GM21526 (cell line): ENCODE data around the gene CSK.
"Not testable (repeated sequence)": the region's sequence is repeated elsewhere in the genome, so short reads cannot be mapped to it uniquely, and the experiment has no call there.

ENCODE experiments used
- ATAC-seq: cut with Tn5 transposase; IDR thresholded peaks from one replicate; pipeline ENCODE4 v1.9.1; 2021; ENCODE audit warnings: moderate library complexity; ENCODE audit not compliant: unreplicated experiment, low FRiP score

CSK gene

GRCh38 chr15:74781431-74782258, at the start of gene CSK:
CSK (plus strand) TSS chr15:74782080; CDS start chr15:74798298, 16,218 bp downstream.
- peak; percentile 34 for ATAC-seq

- ATAC-seq = no peak
These were observed 49.0 kb upstream of the CSK start for GRCh38 chr15:74732846-74733245.

GRCh38 chr15:74733269-74733668, 48.6 kb upstream of the CSK start:
- ATAC-seq = no peak

GRCh38 chr15:74735305-74735704, 46.6 kb upstream of the CSK start:
- ATAC-seq = no peak

DNA sequence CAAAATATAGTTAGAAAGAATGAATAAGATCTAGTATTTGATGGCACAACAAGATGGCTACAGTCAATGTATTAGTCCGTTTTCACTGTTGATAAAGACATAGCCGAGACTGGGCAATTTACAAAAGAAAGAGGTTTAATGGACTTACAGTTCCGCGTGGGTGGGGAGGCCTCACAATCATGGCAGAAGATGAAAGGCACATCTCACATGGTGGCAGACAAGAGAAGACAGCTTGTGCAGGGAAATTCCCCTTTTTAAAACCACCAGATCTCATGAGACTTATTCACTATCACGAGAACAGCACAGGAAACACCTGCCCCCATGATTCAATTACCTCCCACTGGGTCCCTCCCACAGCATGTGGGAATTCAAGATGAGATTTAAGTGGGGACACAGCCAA, 43.6 kb upstream of the CSK start:
- not testable (repeated sequence) for ATAC-seq

- ATAC-seq = no peak
These were observed 39.5 kb upstream of the CSK start for GRCh38 chr15:74742422-74742821.

GRCh38 chr15:74746389-74746788, 35.5 kb upstream of the CSK start:
- ATAC-seq = no peak

- ATAC-seq = no peak
These were observed 33.4 kb upstream of the CSK start, which contains the start of gene CYP1A2 for GRCh38 chr15:74748322-74748946. CYP1A2 (plus strand) TSS chr15:74748845; CDS start chr15:74749739, 894 bp downstream.

- ATAC-seq = no peak
These were observed 32.0 kb upstream of the CSK start for GRCh38 chr15:74749832-74750231.

- no peak for ATAC-seq
These were observed 31.1 kb upstream of the CSK start for GRCh38 chr15:74750751-74751150.

DNA sequence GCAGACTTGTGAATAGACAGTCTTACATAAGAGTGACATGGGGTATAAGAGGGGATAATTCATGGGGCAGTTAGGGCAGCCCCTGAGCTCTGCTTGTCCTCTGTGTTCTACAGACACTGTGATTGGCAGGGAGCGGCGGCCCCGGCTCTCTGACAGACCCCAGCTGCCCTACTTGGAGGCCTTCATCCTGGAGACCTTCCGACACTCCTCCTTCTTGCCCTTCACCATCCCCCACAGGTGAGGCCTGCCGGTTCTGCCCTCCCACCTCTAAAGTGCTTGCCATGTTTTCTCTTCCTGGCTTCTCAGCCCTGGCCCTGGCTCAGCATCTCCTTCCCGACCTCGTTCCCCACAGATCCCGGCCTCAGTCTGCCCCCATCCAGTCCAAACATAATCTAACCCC, 29.9 kb upstream of the CSK start:
- no peak for ATAC-seq

GRCh38 chr15:74752531-74752930, 29.3 kb upstream of the CSK start:
- ATAC-seq = no peak

DNA sequence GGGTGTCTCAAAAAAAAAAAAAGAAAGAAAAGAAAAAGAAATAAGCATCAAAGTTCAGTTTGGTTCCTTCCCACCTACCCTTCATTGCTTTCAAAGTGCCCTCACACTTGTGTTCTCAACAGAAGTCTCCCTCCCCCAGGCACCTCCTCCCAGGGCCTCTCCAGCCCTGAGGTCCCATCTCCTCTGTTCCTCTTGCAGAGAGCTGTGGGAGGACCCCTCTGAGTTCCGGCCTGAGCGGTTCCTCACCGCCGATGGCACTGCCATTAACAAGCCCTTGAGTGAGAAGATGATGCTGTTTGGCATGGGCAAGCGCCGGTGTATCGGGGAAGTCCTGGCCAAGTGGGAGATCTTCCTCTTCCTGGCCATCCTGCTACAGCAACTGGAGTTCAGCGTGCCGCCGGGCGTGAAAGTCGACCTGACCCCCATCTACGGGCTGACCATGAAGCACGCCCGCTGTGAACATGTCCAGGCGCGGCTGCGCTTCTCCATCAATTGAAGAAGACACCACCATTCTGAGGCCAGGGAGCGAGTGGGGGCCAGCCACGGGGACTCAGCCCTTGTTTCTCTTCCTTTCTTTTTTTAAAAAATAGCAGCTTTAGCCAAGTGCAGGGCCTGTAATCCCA, 27.2 kb upstream of the CSK start:
- no peak for ATAC-seq

GRCh38 chr15:74758736-74759135, 23.1 kb upstream of the CSK start:
- ATAC-seq = no peak

- ATAC-seq = no peak
These were observed 19.1 kb upstream of the CSK start for GRCh38 chr15:74762791-74763150.

DNA sequence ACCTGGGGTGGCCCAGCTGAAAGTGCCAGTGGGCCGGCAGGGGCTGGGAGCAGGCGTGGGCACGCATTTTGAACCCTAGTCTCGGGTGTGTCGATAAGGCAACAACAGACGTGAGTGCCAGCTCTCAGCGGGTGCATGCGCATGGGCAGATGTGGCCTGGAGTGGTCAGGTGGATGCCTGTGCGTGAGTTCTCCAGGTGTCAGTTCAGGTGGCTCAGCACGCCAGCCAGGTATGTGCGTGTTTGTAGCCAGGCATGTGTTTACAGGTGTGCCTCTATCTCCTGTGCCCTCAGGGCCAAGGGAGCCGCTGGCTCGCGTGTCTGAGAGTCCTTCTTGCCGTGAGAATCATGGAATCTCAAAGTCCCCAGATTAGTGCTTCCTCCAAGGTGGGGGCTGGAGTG, 18.5 kb upstream of the CSK start:
- ATAC-seq = no peak

DNA sequence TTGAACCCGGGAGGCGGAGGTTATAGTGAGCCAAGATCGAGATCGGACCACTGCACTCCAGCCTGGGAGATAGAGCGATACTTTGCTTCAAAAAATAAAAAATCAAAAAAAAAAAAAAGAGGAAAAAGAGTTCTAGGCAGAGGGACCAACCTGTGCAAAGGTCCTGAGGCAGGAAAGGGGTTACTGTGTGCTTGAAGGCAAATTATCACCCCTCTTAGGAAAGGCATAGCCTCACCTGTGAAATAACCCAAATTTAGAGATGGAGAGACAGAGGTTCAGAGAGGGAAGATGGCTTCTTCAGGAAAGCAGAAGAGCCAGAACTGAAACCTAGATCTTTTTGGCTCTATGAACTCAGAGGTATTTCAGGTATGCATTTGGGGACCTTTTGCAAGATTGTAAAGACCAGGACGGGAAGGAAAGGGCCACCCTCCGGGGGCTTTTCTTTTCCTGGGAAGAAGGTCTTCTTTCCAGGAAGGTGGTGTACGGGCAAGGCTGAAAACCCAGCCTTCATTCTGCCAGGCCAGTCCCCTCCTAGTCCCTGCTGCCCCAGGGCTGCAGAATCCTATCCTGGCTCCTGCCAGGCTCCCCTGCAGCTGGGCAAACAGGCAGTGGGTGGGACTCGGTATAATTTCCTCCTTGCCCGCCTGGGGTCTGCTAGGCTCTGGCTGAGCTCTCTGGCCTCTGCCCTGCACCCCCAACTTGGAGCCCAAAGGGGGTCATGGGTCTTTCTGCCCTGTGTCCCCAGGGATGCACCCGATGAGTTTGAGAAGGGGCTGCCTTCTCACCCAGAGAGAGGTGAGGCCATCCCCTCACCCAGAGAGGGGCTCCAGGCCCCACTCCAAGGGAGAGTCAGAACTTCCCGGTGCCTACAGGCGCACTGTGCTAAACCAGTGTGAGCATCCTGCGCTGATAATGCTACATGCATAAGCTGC, 14.4 kb upstream of the CSK start:
- ATAC-seq = no peak

- no peak for ATAC-seq
These were observed 13.6 kb upstream of the CSK start for GRCh38 chr15:74768099-74768770.

DNA sequence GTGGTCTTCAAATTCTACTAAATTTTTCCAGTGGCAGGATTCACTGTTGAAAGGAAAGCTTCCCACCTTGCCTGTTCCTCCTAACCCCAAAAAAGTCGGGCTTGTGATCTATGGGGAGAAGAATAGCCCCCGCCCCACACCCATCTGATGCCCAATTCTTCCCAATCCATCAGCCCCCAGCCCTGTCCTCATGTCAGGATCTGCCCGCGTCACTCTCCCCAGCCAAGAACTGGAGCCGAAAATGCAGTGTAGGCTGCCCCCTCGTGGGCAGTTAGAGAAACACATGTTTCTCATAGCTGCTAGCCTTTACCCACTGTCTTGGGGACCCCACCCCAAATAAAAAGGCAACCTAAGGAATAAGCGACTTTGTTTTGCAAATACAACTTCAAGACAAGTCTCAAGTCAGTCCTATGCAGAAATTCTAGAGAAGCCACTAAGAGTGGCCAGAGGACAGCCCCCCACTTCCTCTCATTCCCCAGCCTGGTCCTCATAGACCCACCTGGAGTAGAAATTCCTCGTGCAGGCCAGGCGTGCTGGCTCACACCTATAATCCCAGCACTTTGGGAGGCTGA, 13.0 kb upstream of the CSK start:
- no peak for ATAC-seq
